Thyroid gland (tissue), 4 donors: ENCODE results near the gene ALKBH3.

Source experiments
- CTCF ChIP-seq, 6 experiments: fragments of 200-600 bp in 3 of 6; fragments of 450-650 bp in 3 of 6; sonication (generic) in 3 of 6; IDR thresholded peaks; one replicate each; pipeline ENCODE4 v1.5.1; 2016 to 2019; ENCODE audit warnings: antibody characterized with exemption in 6 of 6, mild to moderate bottlenecking in 2 of 6, inconsistent platforms in 1 of 6, moderate library complexity in 1 of 6
- POLR2A ChIP-seq, 2 donors: fragments of 450-650 bp; IDR thresholded peaks; one replicate each; pipeline ENCODE4 v1.6.1; 2017; ENCODE audit warnings: antibody characterized with exemption in 2 of 2, mild to moderate bottlenecking in 2 of 2, moderate library complexity in 1 of 2

GRCh38 chr11:43921561-43922294 is 41.1 kb downstream of the ALKBH3 start:
- TF ChIP-seq POLR2A (IDR thresholded peaks at IDR 0.05) (no peak), CTCF (IDR thresholded peaks at IDR 0.05) (no peak)
